ENCODE data around the gene FNBP1L.

DNA sequence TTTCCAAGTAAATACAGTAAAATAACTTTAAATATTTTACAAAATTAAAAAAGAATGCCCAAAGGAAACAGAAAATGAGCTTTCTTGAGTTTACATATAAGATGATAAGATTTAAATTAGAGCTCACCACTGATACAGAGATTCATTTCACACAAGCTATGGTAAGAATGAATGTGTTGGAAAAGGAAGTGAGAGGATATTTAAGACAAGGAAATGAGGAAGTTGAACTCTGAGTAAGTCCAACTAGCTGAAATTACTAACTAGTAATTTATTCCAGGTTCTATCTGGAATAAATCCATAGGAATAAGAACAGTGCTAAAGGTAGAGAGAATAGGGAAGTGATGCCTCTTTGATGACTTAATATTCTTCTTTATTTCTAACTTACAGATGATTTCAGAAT is 42.4 kb downstream of the FNBP1L start:
- TF ChIP-seq, protein P1, sequence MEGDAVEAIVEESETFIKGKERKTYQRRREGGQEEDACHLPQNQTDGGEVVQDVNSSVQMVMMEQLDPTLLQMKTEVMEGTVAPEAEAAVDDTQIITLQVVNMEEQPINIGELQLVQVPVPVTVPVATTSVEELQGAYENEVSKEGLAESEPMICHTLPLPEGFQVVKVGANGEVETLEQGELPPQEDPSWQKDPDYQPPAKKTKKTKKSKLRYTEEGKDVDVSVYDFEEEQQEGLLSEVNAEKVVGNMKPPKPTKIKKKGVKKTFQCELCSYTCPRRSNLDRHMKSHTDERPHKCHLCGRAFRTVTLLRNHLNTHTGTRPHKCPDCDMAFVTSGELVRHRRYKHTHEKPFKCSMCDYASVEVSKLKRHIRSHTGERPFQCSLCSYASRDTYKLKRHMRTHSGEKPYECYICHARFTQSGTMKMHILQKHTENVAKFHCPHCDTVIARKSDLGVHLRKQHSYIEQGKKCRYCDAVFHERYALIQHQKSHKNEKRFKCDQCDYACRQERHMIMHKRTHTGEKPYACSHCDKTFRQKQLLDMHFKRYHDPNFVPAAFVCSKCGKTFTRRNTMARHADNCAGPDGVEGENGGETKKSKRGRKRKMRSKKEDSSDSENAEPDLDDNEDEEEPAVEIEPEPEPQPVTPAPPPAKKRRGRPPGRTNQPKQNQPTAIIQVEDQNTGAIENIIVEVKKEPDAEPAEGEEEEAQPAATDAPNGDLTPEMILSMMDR (IDR thresholded peaks at IDR 0.05; ENCODE audit: insufficient read depth, low read depth, low read length): no peak
- no peak for TF ChIP-seq EZH2 (IDR thresholded peaks at IDR 0.05; ENCODE audit: insufficient read depth, low read length)

All from astrocyte (in vitro differentiated cells and primary cell).